DMS153 treated with DMSO at 0.1 percent for 48 hours (cell line): ENCODE measurements around the gene STRADA.
"Not testable (repeated sequence)": the region's sequence is repeated elsewhere in the genome, so short reads cannot be mapped to it uniquely, and the experiment has no call there.

Experiments used
- DNase-seq: peaks from one replicate; lab custom pipeline; 2025; ENCODE audit not compliant: unreplicated experiment; lab: John Stamatoyannopoulos, UW

The STRADA gene

DNA sequence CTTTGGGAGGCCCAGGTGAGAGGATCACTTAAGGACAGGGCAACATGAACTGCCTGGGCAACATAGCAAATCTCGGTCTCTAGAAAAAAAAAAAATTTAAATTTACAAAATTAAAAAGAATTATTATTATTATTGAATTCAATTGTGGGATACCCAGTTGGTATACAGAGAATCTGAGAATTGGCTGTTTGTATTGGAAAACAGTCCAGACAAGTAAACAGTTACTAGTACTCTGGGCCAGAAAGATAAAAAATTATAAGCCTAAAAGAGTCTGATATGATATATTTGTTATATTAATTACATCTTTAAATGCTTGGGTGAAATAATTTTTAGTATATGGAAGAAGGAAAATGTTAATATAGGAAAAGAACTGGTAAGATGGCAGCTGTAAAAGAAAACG is 16.8 kb upstream of the STRADA start:
- no peak for DNase-seq

DNA sequence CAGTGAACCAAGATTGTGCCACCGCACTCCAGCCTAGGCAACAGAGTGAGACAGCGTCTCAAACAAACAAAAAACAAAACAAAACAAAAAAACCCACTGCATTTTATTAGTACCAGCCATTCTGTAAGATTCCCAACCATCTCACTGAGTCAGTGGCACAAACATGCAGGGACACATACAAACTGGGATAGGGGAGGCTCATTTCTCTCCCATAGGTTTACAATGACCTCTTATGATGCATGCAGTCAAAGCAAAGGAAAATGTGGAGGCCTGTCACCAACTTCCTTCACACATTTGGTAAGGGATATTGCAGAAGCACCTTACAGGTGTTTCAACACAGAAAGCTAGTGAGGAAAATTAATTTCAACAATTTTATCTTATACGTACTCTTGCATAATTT is 12.4 kb upstream of the STRADA start:
- no peak for DNase-seq

DNA sequence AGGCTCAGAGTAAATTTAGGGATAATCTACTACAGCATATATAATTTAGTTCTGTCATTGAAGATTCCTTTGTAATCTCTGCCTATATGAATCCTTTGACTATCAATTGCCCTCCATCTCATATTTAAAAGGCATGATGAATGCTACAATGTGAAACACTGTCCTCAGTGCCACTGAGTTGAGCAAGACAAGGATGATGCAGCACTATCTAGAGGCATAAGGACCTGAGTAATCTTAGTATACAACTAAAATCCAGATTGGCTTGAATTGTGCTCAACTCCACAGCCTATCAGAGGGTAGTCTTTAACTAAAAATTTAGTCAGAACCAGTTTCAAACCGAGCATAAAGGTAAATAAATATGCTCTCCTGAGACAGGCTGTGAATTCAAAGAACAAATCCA is 11.6 kb upstream of the STRADA start:
- DNase-seq: no peak

DNA sequence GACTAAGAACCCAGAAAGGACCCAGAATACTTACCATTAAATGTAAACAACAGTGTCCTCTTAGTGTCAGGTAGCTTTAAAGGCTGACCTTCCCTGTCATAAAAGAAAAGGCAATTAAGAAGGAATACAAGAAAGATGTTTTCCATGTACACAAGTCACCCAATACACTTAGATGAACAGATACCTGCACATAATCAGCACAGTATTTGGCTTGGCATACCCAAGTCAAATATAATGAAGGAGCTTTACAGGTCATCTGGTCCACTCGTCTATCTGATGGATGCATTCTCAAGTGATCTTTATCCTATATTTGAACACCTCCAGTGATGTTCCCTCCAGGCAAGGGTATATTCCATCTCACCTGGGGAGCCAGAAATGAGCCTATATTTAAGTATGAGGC is 11.1 kb upstream of the STRADA start:
- DNase-seq: no peak

DNA sequence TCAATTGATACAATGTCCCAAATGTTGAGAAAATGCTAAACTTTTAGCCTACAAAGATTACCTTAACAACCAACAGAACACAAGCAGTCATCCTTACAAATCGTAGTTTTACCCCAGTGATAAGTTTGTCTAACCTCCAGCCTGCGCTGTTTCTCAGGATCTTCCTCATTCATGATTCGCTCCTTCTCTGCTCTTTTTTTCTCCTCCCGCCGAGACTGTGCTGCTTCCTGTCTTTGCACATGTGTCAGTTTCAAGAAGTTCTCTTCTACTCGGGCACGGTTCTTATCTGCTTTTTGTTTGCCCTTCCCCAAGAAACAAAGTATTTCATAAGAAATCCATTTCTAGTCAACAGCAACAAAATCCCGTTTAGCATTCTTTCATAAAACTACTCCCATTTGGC is 10.2 kb upstream of the STRADA start:
- DNase-seq: no peak

DNA sequence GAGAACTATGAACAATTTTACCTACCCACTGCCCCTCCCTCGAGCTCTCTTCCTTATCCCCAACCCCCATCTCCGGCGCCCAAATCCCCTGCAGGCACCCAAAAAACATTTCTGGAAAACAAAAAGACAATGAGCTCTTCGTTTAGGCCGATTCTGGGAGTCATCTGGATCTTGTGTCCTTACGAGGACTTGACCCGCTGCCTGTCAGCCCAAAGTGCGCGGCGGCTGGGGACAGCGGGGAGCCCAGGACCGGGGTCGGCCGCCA is 524 bp downstream of the STRADA start:
- no peak for DNase-seq

DNA sequence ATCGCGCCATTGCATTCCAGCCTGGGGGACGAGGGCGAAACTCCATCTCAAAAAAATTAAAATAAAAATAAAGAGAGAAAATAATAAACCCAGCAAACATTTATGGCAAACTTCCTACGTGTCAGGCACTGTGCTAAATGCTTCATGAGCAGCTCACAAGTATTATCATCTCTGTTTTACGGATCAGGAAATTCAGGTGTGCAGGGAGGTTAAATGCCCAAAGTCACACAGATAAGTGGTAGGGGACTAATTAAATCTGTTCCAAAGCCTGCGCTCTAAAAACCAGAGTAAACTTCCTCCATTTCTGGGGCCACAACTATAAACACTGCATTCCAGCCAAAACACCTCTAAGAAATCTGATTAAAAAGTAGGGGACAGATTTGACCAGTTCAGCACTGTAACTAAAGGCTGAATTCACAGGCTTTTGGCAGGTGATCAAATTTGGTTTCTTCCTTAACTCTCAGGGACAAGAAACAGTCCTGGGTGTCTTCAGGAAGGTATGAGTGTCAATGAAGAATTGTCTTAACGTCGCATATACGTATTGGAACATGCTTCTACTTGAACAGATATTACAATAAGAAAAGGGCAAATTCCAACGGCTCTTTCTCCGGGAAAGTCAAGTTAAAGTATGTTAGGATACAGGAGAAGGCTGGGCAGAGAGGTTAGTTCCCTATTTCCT is 996 bp downstream of the STRADA start:
- DNase-seq: no peak

DNA sequence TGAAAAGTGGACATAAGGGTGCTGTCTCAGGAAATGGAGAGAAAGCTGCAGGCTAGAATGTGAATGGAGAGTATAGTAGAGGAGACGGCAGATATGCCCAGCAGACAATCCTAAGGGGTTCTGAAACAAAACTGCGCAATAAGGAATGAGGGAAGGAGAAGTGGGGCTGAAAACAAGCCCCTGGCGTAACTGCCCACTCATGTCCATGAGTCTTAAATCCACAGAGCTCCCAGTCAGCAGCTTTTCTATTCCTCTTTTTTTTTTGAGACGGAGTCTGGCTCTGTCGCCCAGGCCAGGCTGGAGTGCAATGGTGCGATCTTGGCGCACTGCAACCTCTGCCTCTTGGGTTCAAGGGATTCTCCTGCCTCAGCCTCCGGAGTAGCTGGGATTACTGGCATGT is 5.9 kb downstream of the STRADA start:
- DNase-seq: no peak

DNA sequence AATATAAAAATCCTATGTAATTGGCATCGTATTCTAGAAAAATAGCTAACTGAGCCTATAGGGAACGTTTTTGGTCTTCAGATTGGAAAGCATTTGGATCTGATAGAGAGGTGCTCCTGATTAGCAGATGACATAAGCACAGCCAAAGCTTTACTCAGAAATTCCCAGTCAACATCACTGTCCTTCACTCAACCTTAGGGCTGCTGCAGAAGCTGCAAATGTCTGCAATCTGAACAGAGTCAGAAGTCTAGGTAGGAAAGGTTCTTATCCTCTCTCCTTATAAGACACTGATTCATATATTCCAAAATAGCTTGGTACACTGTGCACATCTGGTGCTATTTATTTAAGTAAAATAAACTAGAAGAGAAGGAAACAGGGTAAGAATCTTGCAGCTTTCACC is 19.2 kb downstream of the STRADA start:
- DNase-seq: no peak

DNA sequence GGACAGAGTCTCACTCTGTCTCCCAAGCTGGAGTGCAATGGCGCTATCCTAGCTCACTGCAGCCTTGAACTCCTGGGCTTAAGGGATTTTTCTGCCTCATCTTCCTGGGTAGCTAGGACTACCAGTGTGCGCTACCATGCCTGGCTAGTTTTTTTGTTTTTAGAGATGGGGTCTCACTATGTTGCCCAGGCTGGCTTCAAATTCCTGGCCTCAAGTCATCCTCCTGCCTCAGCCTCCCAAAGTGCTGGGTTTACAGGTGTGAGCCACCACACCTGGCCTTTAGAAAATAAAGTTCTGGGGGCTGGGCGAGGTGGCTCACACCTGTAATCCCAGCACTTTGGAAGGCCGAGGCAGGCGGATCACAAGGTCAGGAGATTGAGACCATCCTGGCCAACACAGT is 21.4 kb downstream of the STRADA start:
- not testable (repeated sequence) for DNase-seq

DNA sequence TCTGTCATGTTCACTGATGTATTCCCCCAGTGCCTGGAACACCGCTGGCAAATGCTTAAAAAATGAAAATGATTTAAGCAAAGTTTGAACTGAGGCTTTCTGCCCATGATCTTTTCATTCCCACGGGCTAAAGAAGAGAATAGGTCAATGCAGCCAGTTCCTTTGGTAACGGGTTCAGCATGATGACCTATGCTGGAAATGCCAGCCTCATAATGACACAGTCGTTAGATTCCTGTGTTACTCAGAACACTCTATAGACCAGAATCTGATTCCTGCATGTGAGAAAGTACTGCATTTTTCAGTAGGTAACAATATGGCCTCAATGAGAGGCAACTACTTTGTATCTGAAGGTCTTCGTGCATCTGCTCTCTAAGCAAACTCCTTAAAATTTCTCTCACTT is 22.6 kb downstream of the STRADA start:
- no peak for DNase-seq

DNA sequence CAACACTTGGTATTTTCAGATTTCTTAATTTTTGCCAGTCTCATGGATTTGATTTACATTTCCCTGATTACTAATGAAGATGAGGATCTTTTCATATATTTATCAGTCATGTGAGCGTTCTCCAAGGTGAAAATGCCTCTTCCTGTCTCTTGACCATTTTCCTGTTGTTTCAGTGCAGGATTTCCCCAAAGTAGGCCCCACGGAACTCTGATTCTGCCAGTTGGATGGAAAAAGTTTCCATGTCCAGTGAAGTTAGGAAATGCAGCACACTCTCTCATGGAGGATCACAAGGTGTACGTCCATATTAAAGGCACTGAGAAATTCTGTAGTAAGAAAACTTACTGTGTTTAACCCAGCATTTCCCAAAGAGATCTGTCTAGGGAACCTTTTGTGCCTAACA is 25.2 kb downstream of the STRADA start:
- no peak for DNase-seq

DNA sequence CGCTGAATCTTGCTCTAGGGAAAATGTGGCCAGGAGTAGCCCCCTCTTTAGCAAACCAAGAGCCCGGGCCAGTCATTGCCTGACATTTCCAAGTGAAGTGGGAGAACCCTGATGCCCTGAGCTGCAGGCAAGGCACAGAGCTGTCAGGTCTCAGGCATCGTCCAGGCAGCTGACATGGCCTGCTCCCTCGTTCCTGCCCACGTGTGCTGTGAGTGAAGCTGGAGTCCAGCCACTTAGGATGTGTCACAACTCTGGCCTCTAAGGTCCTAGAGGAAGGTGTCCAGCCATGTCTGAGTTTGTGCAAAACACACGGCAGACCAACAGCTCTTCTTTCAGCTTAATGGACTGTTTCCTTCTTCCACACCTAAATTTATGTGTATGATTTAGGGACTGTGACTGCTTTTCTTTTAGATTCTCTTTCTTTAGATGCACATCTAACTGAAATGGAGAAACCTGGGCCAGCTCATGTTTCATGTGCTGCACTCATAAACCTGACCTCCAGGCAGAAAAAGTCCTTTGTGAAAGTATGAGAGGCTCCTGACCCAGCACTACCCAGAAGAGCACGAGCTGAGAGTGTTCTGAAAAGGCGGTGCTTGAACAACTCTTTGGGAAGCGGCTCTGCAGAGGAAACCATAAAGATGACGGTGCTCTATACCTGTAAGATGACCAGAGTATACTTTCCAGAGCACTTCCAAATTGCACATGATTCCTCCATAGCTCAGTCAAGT is 26.9 kb downstream of the STRADA start:
- DNase-seq: no peak

DNA sequence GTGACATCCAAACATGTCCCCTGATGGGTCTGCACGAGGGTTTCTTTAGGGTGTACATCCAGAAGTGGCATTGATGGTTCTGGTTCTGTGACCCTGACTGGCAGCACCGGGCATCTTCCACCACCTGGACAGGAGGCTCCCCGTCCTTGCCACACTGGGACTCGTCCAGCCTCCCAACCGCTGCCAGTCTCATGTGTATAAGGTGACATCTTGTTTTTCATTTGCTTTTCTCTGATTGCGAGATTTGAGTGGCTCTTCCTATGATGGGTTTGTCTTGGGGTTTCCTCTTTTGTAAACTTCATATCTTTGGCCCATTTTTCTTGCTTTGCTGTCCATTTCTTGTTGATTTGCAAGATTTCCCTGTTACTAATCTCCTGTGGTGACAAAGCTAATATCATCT is 32.5 kb downstream of the STRADA start:
- DNase-seq: no peak

DNA sequence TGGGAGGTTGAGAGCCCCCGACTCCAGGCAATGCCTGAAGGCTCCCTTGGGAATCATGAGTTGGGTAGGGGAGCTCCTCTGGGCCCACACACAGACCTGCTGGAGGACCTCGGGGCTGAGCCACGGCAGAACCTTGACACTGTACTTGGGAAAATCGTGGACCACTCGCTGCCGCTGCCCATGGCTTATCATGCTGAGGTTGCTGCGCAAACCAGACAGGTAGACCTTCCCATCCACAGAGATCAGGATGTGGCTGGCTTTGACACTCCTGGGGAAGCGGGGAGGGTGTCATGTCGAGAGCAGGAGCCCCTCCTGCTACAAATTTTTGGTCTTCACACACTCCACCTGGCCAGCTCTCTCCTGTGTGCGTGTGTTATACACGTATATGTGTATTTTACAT is 34.4 kb downstream of the STRADA start:
- no peak for DNase-seq

DNA sequence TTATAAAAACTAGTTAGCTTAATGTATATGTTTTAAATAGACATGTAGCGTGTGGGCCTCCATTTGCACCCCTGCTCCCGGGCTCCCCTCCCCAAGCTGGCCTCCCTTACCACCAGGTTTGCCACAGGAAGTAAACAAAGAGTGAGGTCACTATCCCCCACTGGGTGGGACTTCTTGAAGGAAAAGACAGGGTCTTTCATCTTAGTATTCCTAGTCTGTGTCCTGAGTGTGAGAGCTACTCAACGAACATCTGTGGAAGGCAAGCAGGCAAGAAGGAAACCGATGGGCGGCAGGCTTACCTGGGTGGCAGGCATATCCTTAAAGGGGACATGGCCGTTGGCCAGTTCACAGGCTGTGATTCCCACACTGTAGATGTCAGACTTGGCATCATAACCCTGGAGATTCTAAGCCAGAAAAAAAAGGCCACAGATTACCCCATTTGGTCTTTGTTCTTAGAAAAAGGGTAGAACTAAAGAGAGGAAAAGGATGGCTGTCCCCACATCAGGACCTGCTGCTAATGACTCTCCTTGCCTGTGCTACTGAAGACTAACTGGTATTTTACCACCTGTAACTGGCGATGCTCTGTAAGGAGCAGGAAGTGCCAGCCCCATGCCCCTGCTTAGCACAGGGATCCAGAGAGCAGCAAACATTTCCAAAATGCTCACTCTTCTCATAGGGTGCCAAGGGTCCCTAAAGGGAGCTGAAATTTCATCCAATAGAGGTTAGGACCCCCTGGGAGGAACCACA is 35.1 kb downstream of the STRADA start:
- DNase-seq: no peak

DNA sequence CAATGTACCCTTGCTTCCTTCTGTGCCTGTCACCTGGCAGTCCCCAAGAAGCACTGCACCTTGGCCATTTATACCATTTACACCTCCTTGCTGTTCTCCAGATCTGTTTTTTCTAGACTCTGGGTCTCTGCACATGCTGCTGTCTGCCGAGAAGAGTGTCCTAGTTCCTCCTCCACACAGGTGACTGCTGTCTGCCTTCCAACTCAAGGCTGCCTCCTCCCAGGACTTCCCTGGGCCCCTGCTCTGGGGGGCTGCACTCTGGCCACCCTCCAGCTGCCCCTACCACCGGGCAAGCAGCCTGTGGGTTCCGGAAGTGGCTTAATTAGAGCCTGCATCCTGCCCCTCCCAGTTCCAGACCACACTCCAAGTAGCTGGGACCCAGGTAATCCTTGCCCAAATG is 35.9 kb downstream of the STRADA start:
- no peak for DNase-seq

DNA sequence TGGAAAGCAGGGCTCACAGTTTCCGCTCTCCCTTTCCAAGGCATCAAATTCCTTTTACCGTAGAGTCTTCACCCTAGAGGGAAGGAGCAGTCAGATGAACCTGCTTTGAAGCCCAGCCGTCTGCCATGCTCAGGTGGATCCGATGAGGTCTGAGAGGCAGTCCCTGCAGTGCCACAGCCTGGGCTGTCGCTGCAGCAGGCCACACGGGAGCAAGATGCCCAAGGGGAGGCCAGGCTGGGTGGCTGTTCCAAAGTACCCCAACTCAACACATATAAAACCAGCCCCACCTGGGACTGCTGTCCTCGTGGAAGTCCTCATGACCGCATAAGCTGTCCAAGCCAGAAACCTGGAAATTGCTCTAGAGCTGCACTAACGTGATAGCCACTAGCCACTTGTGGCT is 36.8 kb downstream of the STRADA start:
- no peak for DNase-seq

DNA sequence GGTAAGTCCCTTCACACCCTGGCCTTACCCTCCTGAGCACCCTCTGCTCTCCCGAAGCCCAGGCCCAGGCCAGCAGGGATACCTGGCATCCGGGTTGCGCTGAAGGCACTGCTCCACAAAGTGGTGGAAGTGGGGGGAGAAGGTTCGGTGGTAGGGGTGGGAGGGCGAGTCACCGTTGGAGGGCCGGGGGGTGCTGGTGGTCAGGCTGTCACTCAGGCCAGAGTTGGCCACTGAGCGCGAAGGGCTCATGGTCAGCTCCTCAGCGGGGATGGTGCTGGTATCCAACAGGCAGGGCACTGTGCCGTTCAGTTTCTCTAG is 37.4 kb downstream of the STRADA start:
- no peak for DNase-seq

DNA sequence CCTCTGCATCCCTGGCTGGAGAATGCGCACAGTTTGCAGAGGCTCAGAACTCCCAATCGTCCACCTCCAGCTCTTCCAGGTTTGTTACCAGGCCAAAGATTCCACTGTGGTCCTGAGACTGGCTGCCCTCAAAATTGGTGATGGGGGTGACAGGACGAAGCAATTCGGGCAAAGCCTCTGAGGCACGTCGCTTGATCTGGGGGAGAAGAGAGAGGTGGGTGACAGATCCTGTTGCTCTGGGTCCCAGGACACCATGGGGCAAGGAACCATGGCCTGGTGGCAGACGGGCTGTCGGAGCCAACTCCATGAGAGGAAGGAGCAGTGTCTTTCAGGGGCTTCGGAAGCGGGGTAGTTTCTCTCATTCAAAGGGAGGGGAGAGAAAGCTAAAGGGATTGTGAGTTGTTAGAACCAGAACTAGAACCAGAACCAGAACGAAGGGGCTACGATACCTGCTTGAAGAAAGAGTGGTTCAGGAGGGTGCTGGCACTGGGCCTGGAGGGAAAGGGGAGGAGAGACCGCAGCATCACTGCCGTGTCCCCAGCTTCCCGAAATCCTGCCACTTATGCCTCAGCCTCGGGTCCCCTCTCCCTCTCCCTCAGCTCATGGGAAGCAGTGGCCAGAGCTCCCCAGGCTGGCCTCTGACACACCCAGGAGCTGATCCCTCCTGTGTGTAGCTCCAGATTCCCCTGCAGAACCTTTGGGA is 37.9 kb downstream of the STRADA start:
- DNase-seq: no peak

DNA sequence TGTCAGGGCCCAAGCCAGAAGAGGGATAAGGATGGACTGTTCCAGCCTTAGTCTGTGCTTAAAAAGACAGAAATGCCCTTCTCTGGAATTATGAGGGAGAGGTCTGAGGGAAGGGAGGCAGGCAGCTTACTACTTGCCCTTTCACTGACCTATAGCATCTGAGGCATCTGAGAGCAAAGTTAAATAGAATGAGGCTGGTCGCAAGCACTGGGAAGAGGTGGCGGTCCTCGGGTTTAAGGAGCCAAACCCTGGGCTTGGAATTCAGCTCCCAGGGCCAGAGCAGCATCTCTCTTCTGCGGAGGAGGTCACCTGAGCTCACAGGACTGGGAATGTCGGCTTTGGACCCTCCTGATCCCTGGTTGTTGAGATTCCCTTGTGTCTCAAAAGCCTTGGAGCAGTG is 38.6 kb downstream of the STRADA start:
- no peak for DNase-seq

DNA sequence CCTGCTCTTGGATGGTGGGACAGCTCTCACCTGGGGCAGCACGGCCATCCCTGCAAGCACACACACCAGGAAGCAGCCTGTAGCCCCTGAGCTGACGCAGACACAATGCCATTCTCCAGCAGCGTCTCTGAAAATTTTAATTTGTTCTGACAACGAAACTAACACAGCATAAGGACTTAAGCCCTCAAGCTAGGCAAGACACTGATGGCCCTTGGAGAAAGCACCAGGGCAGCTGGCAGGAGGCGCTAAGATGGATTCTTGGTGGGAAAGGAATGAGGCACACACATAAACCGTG is 38.9 kb downstream of the STRADA start:
- DNase-seq: no peak
